HL-60 (cell line): ENCODE data around the gene ZNF827.

ENCODE experiments used
- DNase-seq, 2 experiments: peaks; one replicate each; pipeline ENCODE4 v3.0.0-alpha.2; 2010 to 2020; ENCODE audit warnings: low read depth in 1 of 2, low spot score in 1 of 2
- H3K27ac ChIP-seq: fragments of 250-450 bp; sonication (Bioruptor Pico); replicated peaks from 2 replicates; pipeline ENCODE4 v1.5.1; 2020; ENCODE audit warnings: mild to moderate bottlenecking, moderate library complexity
- H3K27me3 ChIP-seq: fragments of 250-450 bp; sonication (Bioruptor Pico); 2 replicates; pipeline ENCODE4 v1.5.1; 2021; ENCODE audit warnings: mild to moderate bottlenecking, moderate library complexity; ENCODE audit not compliant: insufficient read depth, poor library complexity, severe bottlenecking
- H3K4me3 ChIP-seq: replicated peaks from 2 replicates; pipeline ENCODE4 v1.5.1; 2011; ENCODE audit warnings: mild to moderate bottlenecking, control low read depth, low read length; ENCODE audit not compliant: insufficient read depth
- CTCF ChIP-seq: IDR thresholded peaks from one replicate; pipeline ENCODE4 v1.5.1; 2011; ENCODE audit warnings: low read length, control low read depth, inconsistent platforms; ENCODE audit not compliant: insufficient read depth
- GABPA ChIP-seq: IDR thresholded peaks from 2 replicates; pipeline ENCODE4 v1.6.1; 2012; ENCODE audit warnings: low read depth
- POLR2AphosphoS5 ChIP-seq: IDR thresholded peaks from 2 replicates; pipeline ENCODE4 v1.6.1; 2012; ENCODE audit warnings: low read depth
- SPI1 ChIP-seq: IDR thresholded peaks from 2 replicates; pipeline ENCODE4 v1.6.1; 2012; ENCODE audit warnings: low read depth, mild to moderate bottlenecking, borderline replicate concordance
- TF ChIP-seq, protein P1 (sequence below): IDR thresholded peaks from 2 replicates; pipeline ENCODE4 v1.6.1; 2012; ENCODE audit warnings: low read depth; ENCODE audit not compliant: insufficient replicate concordance

ZNF827 gene

DNA sequence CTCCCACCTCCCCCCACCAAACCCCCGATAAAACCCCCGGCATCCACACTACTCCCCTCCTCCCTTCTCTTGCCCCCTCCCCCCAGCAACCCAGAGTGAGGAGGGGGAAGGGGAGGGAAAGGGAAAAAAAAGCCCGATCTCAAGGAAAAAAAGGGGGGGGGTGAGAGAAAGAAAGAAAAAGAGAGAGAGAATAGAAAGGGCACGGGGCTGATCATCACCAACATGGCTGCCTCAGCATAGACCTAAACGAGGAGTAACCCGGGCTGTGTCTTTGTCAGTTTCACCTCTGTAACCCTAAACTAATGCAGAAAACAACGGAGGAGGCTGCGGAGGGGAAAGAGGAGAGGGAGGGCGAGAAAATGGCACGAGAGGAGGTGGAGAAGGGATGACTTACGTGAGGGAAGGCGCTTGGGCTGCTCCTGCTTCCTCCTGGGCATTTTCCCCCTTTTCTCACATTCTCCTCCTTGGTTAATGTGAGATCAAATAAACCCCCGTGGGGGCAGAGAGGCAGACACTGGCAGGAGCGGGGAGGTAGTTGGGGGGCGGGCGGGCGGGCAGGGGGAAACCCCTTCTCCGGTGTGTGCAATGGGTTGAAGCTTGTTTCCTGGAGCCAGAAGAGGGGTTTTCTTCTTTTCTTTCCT, 532 bp downstream of the ZNF827 start:
- no peak for DNase-seq
- TF ChIP-seq POLR2AphosphoS5 (no peak), SPI1 (no peak), GABPA (no peak), CTCF (no peak)
- TF ChIP-seq, protein P1, sequence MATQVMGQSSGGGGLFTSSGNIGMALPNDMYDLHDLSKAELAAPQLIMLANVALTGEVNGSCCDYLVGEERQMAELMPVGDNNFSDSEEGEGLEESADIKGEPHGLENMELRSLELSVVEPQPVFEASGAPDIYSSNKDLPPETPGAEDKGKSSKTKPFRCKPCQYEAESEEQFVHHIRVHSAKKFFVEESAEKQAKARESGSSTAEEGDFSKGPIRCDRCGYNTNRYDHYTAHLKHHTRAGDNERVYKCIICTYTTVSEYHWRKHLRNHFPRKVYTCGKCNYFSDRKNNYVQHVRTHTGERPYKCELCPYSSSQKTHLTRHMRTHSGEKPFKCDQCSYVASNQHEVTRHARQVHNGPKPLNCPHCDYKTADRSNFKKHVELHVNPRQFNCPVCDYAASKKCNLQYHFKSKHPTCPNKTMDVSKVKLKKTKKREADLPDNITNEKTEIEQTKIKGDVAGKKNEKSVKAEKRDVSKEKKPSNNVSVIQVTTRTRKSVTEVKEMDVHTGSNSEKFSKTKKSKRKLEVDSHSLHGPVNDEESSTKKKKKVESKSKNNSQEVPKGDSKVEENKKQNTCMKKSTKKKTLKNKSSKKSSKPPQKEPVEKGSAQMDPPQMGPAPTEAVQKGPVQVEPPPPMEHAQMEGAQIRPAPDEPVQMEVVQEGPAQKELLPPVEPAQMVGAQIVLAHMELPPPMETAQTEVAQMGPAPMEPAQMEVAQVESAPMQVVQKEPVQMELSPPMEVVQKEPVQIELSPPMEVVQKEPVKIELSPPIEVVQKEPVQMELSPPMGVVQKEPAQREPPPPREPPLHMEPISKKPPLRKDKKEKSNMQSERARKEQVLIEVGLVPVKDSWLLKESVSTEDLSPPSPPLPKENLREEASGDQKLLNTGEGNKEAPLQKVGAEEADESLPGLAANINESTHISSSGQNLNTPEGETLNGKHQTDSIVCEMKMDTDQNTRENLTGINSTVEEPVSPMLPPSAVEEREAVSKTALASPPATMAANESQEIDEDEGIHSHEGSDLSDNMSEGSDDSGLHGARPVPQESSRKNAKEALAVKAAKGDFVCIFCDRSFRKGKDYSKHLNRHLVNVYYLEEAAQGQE = no peak
- Histone ChIP-seq H3K4me3 (peak overlapping the region; percentile 51), H3K27me3 (peaks cover 48% of the 10 kb centered on the region), H3K27ac (no peak overlapping the region)

DNA sequence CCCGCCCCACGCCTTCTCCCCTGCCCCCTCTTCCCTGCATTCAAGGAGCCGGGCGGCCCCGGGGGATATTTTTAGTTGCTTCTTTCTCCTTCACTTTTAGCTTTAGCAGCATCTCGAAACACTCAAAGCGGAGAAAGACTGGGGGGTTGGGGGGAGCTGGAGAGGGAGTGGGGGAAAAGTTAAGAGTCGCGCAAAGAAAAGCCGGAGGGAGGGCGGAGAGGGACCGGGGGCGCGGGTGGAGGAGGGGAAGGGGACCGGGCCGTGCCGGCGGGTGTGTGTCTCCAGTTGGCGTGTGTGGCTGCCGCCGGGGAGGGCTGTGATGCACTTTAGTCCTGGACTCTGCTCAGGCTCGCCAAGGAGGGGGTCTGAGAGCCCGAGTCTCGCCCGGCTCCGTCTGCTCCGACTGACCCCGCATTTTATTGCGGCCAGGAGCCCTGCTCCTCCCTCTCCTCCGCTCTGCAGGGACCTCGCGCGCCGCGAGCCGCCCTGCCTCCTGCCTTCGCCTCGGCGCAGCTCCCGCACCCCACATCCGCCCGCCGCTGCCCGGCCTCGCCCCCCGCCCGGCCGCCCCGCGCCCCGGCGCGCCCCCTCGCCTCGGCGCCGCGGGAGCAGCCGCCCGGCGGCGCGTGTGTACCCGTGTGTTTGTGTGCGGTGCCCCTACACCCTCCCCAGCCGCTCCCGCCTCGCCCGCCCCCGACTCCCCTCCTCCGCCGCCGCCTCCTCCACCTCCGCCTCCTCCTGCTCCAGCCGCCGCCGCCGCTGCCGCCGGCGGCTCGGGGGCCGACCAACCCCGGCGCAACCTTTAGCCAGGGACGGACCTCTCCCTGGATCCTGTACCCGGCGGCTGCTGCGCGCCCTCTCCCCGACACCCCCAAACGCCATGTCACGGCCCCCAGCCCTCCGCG, 1.4 kb downstream of the ZNF827 start:
- TF ChIP-seq GABPA = no peak
- no peak for TF ChIP-seq SPI1
- no peak for TF ChIP-seq CTCF
- no peak for TF ChIP-seq POLR2AphosphoS5
- TF ChIP-seq, protein P1 = no peak
- Histone ChIP-seq H3K4me3 (peak overlapping the region; percentile 51), H3K27ac (no peak overlapping the region), H3K27me3 (peaks cover 48% of the 10 kb centered on the region)
- no peak for DNase-seq

- peak overlapping the region; percentile 51 for H3K4me3 ChIP-seq
- no peak overlapping the region for H3K27ac ChIP-seq
- TF ChIP-seq SPI1 = no peak
- H3K27me3 ChIP-seq = peaks cover 48% of the 10 kb centered on the region
- DNase-seq = peak in 1 of 2 experiments; percentile 7
These were observed 2.3 kb downstream of the ZNF827 start for GRCh38 chr4:145936142-145936996.
